ENCODE results near the gene CCDC88C.

DNA sequence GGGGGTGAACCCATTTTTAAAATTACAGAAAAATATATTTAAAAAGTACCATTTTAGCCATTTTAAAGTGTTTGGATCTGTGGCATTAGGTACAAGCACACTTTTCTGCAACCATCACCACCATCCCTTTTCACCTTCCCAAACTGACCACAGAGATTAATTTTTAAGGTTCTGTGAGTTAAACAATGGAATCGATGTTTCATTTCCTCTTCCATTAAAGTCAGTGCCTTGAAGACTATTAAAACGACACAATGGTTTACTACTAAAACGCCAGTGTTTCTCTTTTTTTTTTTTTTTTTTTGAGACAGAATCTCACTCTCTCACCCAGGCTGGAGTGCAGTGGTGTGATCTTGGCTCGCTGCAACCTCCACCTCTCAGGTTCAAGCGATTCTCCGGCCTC, 95.0 kb downstream of the CCDC88C start:
- TF ChIP-seq, protein P1, sequence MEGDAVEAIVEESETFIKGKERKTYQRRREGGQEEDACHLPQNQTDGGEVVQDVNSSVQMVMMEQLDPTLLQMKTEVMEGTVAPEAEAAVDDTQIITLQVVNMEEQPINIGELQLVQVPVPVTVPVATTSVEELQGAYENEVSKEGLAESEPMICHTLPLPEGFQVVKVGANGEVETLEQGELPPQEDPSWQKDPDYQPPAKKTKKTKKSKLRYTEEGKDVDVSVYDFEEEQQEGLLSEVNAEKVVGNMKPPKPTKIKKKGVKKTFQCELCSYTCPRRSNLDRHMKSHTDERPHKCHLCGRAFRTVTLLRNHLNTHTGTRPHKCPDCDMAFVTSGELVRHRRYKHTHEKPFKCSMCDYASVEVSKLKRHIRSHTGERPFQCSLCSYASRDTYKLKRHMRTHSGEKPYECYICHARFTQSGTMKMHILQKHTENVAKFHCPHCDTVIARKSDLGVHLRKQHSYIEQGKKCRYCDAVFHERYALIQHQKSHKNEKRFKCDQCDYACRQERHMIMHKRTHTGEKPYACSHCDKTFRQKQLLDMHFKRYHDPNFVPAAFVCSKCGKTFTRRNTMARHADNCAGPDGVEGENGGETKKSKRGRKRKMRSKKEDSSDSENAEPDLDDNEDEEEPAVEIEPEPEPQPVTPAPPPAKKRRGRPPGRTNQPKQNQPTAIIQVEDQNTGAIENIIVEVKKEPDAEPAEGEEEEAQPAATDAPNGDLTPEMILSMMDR (IDR thresholded peaks at IDR 0.05), result no peak
- TF ChIP-seq ZFX (IDR thresholded peaks at IDR 0.05; ENCODE audit: borderline replicate concordance), result no peak

Data from 22Rv1 (cell line).